Embryonic facial prominence (tissue), 1 donor: ENCODE results near the gene PTPRN2.

Source experiments
- DNase-seq: peaks from one replicate; pipeline ENCODE4 v3.0.0-alpha.2; 2016; ENCODE audit errors: extremely low spot score

The PTPRN2 gene

DNA sequence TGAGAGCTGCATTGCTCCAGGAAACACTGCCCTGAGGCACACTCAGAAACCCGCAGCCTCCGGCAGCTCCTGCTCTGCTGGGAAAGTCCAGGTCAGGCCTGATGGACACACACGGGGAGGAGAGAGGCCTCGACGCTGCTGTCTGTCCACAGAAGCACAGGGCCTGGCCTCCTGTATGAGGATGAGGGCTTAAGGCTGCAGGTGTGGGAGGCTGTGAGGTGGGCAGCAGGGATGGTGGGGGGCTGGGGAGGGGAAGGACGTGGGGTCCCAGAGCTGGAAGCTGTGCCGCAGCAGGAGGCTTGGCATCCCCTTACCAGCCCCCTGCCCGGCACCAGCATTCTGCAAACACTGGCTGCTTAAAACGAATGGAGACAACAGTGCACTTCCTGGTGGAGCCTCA is 1064.7 kb downstream of the PTPRN2 start:
- no peak for DNase-seq

DNA sequence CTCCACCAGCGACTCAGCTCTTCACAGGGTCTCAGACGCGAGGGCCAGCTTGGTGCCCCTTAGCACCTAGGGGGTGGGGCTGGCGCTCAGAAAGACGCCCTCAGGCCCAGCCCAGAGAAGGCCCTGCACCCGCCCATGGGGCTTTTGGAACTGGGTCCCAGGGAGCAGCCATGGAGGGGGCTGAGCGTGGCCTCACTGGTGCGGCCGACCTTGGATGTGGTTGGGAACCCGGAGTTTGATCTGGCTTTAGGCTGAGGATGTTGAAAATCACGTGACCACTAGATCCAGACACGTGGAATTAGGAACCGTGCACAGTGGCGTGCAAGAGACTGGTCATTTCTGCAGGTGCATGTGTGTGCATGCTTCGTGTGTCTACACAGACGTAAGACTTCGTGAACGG is 1065.4 kb downstream of the PTPRN2 start:
- no peak for DNase-seq

DNA sequence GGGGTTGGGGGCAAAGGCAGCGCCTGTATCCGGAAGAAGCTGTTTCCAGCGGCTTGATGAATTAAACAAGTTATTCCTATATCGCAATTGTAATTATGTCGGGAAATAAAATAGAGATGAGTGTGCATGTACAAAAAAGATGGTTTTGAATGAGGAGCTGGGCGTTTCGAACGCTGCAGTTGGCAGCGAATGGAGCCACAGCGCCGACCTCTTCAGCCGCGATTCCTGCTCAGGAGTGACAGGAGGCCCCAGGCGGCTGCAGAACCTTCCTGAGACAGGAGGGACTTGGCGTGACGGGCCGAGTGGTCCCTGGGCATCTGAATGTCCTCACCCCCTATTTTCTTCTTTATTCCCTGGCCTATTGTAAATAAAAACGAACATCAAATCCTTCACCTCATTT is 1065.9 kb downstream of the PTPRN2 start:
- no peak for DNase-seq

DNA sequence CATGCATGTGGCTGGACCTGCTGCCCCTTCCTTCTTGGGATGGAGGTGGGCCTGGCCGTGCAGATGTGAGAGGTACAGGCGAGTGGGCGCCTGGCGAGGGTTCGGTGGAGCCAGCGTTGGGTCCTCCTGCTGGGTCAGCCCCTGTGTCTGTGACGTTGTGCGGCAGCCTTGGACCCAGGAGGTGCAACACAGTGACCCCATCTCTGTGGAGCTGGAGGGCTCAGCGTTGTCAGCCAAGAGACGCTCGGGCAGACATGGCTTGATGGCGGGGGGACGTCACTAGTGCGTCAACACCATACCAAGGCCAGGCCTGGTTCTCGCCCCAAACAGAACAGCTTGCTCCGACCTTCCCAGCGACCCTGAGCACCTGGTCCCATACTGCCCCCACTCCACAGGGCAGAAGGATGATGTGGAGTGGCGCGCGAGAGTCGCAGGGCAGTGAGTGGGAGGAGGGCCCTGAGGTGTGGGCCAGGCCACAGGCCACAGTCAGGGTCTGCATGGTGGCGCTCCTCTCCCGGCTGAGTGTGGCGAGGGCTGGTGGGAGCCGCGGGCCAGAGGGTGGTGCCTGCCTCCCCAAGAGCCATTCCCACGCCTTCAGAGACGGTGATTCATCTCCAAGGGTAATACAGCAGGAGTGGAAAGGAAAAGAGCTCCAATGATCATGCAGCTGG is 1066.4 kb downstream of the PTPRN2 start:
- no peak for DNase-seq

DNA sequence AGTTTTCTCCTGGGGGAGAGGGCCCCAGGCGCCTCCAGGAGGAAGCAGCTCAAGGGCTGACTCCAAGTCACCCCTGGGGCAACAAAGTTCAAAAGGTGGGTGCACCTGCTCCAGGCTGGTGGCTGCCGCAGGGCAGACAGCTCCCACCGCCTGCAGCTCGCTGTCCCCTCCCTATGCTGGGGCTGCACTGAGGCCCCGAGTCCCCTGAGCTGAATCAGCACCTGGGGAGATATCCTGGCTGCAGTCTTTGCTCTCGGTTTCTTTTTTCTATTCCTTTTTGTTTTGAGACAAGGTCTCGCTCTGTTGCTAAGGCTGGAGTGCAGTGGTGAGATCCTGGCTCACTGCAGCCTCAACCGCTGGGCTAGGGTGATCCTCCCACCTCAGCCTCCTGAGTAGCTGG is 1067.4 kb downstream of the PTPRN2 start:
- DNase-seq = no peak

DNA sequence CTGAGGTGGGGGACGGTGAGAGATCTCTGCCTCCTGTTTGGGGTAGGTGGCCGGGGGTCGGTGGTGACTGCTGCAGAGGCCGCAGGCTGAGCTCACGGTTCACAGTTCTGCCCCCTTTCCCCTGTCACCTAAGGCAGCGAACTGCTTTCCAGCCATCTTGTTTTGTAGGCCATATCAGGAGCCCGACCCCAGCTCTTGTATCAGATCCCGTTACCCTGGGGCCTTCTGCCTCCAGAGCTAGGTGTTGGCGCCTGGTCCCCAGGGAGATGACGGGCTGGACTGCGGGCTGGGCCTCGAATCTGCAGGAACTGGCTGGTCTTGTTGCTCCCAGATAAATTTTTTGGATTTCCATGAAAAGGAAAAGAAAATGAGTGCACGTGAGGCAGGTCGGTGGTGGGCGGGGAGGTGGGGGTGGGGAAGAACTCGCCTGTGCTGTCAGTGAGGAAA is 1067.8 kb downstream of the PTPRN2 start:
- no peak for DNase-seq

DNA sequence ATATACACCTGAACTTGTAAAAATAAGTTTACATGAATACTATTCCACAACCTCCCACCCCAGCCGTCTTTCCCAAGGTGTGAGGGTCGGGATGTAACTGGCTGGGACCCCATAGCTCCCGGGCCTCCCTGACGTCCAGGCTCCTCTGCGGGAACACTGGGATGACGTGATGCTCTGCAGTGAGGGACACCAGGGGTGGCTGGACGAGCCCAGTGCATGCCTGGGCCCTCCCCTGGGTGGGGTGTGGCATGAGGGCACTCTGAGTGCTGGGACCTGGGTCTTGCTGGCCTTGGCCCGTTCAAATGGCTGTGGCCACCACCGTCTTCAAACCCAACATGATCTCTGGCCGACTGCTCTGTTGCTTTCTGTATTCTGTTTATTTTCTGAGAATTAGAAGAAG is 1068.4 kb downstream of the PTPRN2 start:
- DNase-seq = no peak

DNA sequence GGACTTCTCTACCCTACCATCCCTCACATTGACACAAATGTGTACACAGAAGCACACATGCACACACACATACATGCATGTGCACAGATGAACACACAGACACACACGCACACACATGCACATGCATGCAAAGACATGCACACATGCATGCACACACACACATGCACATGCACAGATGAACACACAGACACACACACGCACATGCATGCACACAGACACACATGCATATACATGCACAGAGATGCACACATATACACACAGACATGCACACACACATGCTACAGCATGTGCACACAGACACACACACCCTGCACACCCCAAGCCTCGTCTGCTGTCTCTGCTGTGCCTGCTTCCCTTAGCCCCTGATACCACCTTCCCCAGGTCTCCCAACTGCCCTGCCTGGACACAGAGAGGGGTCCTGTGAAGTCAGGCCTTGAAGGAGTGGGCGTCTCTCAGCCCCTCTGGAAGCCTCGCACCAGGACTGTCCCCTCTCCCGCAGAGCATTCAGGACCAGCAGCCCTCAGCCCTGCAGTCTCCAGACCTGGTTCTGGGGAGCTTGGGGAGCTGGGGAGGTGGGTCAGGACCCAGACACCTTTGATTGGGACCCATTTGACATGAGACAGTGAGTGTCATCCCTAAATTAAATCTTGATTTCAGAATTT is 1069.0 kb downstream of the PTPRN2 start:
- DNase-seq = no peak

DNA sequence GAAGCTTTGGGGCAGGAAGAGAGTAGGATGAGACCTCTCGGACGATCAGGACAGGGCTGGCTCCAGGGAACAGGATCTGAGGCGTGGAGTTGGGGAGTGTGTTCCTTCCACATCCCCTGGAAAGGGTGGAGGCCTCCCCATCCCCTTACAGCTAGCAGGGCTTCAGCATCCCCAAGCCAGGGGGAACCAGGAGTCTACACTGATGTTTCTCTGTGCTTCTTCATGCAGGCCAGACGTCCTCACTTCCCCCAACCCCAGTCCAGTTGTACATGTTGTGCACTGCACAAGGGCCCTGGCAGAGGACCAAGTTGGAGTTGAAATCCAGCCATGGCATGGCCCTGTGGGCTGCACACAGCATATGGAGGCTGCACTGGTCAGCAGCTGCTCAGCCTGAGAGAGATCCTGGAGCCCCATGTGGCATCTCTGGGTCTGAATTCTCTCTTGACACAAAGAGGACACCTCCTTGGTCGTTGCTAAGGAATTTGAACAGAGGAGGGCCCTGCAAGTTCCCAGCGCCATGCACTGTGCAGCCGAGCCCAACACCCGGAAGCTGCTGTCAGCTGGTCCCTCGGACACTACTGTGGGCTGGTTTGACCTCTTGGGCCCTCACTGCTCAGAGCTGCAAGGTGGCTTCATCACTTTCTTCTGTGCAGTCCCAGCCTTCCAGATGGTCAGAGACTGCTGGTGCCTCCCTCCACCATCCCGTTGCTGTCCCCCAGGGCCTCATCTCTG is 1069.7 kb downstream of the PTPRN2 start:
- DNase-seq = no peak

DNA sequence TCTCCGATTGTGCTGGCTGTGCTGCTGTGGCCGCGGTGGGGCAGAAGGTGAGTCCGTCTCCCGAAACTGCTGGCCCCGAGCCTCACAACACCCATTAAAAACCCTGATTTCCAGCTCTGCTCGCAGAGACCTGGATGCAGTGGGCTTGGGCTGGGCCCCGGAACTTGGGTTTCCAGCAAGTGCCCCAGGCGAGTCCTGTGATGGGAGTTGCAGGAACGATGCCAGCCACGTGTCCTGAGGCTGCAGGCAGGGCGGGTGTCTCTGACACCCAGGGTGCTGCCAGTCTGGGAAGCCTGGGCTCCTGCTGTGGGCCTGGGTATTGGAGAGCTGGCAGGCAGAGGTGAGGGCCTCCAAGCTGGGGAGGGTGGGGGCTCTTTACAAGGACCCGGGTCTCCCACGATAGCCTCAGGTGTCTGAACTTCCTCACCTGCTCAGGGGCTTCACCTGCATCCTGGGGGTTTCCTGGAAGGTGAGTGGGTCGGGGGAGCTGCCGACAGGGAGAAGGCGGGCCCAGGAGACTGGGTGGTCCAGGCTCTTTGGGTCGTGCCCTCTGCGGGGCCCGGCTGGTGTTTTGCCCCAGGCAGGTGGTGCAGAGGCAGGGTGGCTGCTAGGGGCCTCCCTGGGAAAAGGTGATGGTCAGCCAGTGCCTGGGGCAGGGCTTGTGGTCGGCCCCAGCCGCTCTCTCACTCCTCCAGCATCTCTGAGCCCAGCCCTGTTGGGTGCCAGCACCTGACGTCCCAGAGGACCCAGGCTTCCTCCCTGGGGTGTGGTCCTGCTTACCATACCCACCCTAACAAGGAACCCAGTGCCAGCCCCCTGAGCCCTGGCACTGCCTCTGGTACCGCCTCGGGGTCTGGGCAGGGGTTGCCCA is 1070.5 kb downstream of the PTPRN2 start:
- no peak for DNase-seq

DNA sequence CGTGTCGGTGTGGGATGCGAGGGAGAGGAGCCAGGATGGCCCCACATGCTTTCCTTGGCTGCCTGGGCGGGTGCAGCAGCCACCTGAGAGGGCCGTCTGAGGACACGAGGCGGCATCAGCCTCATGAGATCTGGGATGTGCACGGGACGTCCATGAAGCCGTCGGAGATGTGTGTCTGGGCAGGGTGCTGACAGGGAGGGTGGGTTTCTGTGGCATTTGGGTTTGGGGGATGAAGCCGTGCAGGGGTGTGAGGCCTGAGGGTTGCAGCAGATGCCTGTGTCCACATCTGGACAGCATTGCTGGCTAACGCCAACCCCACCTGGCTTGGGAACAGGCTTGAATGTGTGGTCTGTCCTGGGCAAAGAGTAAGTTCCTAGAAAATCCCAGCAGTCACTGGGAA is 1071.3 kb downstream of the PTPRN2 start:
- no peak for DNase-seq

DNA sequence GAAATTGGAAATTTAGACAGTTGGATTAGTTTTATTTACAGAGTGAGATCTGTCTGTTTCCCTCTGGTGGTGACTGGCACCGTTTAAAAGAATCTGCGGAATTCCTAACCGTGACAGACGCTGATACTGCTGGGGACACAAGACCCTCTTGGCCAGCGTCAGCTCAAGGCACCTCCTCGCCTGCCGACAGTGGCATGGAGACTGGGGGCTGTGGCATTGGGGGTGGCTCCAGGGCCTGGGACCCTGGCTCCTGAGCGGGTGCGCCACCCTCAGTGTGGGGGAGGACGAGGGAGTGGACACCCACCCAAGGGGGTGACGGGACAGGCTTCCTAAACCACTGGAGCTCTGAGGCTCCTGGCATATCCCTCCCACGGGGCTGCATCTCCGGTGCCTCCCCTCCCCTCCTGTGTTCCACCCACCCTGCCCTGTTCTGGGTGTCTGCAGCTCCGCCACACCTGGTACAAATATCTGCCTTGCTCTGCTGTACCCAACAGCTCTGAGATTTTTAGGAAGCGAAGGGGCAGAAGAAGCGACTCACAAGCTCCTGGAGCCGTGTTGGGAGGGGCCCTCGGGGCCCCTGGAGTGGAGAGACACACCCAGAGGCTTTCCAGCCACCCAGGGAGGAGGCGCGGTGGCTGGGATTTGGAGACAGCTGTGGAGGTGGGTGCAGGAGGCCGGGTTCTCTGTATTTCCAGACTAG is 1072.1 kb downstream of the PTPRN2 start:
- no peak for DNase-seq

DNA sequence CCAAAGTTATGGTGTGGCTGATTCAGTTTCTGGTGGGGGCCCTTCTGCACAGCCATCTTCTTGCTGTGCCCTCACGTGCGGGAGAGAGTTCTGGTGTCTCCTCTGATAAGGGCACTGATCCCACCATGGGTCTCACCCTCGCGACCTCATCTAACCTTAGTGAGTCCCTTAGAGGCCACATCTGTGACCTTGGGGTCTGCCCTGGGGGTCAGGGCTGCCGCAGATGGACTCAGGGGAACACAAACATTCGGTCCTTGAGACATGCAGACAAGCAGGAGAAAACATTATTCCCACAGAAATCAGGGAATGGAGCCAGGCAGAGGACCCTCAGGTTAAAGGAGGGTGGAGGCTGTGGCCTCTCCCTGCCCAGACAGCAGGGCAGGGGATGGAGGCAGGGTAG is 1072.9 kb downstream of the PTPRN2 start:
- DNase-seq = no peak

DNA sequence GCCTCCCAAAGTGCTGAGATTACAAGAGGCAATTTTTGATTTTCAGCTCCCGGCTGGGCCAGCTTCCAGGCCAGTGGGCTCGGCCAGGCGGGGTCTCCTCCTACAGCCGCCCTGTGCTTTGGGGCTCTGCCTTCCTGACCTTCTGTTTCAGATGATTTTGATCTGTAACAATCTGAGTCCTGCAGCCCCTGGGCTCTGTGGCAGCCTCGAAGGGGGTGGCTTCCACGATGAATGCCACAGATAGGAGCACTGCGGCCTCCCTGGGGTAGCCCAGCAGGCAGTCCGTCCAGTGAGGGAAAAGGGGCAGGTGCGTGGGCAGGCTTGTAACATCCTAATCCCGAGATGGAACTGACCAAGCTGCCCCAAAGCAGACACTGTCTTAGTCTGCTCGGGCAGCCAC is 1073.3 kb downstream of the PTPRN2 start:
- DNase-seq = no peak

DNA sequence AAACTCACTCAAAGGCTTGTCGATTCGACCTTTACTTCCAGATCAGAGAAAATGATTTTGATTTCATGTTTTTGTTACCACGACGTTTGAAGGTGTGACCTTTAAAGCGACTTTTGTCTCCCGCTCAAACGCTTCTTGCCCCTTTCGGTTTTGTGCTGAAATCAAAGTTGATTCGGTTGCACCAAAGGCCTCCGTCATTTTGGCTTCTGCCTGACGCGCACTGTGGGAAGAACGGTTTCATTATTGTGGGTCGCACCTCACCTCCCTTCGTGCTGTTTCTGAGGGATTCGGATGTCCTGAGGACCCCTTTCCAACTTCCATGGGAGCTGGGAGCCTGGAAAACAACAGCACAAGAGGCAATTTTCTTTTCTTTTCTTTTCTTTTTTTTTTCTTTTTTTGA is 1073.9 kb downstream of the PTPRN2 start:
- DNase-seq = no peak

DNA sequence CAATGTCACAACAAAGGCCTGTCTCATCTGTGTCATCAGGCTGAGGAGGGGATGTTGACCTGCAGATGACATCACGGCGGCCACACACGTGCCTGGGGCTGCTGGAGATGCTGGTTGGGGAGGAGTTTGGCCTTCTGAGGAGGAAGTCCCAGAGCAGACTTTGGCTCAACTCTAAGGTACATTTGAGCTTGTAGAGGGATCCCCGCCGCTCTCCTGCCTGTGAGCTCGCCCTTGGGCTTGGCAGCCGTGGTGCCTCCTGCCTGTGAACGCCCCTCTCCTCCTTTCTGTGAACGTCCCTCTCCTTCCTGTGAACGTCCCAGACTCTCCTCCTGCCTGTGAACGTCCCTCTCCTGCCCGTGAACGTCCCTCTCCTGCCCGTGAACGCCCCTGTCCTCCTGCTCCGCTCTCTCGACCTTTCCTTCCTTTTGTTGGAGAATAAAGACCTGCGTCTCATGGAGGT is 1074.4 kb downstream of the PTPRN2 start:
- DNase-seq = no peak

DNA sequence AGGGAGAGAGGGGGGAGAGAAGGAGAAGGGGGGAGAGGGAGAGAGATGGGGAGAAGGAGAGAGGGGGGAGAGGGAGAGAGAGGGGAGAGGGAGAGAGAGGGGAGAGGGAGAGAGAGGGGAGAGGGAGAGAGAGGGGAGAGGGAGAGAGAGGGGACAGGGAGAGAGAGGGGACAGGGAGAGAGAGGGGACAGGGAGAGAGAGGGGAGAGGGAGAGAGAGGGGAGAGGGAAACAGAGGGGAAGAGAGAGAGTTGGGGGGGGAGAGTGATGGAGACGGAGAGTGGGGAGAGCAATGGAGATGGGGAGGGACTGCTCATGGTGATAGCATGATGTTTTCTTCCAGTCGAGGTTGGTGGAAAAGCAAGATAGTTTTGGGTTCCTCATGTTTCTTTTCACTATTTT is 1078.4 kb downstream of the PTPRN2 start:
- no peak for DNase-seq

DNA sequence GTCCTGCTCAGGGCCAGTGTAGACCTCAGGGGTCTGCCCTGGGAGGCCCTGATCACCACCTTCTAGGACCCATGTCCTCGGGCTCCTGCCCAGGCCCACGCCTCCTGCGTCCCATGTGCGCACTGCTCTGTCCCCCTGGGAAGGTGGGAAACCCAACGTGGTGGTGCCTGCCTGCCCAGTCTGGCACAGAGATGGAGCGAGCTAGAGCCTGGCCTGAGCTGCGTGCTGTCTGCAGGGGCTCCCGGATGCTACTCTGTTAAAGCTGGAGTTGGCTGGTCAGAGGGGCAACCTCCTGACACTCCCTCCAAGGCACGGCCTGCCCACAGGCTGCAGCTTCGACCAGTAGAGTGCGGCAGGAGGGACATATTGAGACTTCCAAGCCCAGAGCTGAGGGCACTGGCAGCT is 1079.1 kb downstream of the PTPRN2 start:
- no peak for DNase-seq

DNA sequence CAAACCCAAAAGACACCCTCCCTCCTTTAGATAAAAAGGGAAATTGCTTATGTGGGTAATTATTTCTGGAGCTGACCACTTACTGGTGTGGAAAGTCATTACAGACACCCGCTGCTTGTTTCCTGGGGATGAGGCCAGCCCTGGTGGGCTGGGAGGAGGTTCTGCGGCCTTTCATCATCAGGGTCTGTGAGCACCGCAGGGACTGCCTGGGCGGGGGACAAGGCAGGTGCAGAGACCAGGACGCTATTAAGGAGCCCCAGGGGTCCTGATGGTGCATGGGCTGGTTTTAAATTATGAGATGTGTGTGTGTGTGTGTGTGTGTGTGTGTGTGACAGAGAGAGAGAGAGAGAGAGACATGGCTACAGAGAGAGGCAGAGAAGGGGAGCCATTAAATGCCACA is 1079.6 kb downstream of the PTPRN2 start:
- no peak for DNase-seq

DNA sequence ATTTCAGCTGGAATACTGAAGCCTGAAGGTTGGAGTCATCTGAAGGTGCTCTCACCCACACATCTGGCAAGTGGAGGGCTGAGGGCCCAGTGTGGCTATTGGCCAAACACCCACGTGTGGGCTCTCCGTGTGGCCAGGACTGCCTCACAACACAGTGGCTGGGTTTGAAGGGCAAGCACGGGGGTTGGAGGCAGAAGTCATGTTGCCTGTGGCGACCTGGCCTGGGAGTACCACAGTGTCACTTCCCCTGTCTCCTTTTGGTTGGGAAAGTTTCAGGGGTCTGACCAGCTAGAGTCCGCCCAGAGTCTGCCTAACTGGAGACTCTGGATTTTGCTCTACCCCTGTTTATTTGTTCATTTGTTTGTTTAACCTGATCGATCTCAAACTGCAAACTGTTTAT is 1081.4 kb downstream of the PTPRN2 start:
- no peak for DNase-seq

DNA sequence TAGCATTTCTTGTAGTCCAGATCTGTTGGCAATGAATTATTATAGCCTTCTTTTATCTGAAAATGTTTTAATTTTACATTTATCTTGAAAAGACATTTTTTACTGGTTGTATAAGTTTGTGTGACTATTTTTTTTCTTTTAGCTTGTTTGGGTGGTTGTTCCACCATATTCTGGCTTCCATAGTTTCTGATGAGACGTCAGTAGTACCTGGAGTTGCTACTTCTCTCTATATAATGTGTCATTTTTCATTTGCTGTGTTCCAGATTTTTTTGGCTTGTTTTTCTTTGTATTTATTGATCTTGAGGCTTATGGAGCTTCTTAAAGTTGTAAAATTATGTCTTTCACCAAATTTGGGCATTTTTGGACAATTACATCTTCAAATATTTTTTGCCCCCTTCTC is 1082.0 kb downstream of the PTPRN2 start:
- no peak for DNase-seq
